Osteoblast (primary cell): Measurements from ENCODE around the gene PPFIA1. TPM values are rescaled to one million over a fixed set of nuclear protein-coding genes. Genes with fewer than 3 reads are reported as not detected.

ENCODE experiments used
- DNase-seq: peaks from one replicate; pipeline ENCODE4 v3.0.0; 2011; ENCODE audit warnings: low spot score, mixed read lengths; ENCODE audit not compliant: insufficient read length; ENCODE audit errors: missing footprints
- H2AFZ ChIP-seq: 2 replicates; pipeline ENCODE4 v1.6.0; 2011; ENCODE audit warnings: mild to moderate bottlenecking, low read length
- H3K27ac ChIP-seq: 2 replicates; pipeline ENCODE4 v1.5.1; 2011; ENCODE audit warnings: mild to moderate bottlenecking, low read depth, low read length, moderate library complexity
- H3K27me3 ChIP-seq: 2 replicates; pipeline ENCODE4 v1.6.0; 2012; ENCODE audit warnings: mild to moderate bottlenecking, control low read depth, inconsistent platforms, low read length, moderate library complexity; ENCODE audit not compliant: insufficient read depth
- H3K36me3 ChIP-seq: 2 replicates; pipeline ENCODE4 v1.5.1; 2011; ENCODE audit warnings: mild to moderate bottlenecking, low read length, control low read depth, moderate library complexity; ENCODE audit not compliant: insufficient read depth
- H3K4me1 ChIP-seq: 2 replicates; pipeline ENCODE4 v1.5.1; 2011; ENCODE audit warnings: mild to moderate bottlenecking, low read length, control low read depth, moderate library complexity; ENCODE audit not compliant: insufficient read depth
- H3K4me2 ChIP-seq: 2 replicates; pipeline ENCODE4 v1.6.0; 2011; ENCODE audit warnings: mild to moderate bottlenecking, low read length; ENCODE audit not compliant: insufficient read depth
- H3K4me3 ChIP-seq: fragments of 200-600 bp; sonication (generic); 3 replicates; pipeline ENCODE4 v1.5.1; 2012; ENCODE audit warnings: mild to moderate bottlenecking, low read length, inconsistent platforms; ENCODE audit not compliant: insufficient read depth
- H3K79me2 ChIP-seq: 2 replicates; pipeline ENCODE4 v1.6.0; 2012; ENCODE audit warnings: mild to moderate bottlenecking, low read length, control low read depth, inconsistent platforms; ENCODE audit not compliant: insufficient read depth
- H3K9me3 ChIP-seq: 2 replicates; pipeline ENCODE4 v1.5.1; 2011; ENCODE audit warnings: low read depth, low read length, control low read depth
- H4K20me1 ChIP-seq: 2 replicates; pipeline ENCODE4 v1.6.0; 2012; ENCODE audit warnings: mild to moderate bottlenecking, low read length, control low read depth; ENCODE audit not compliant: insufficient read depth
- total RNA-seq: library from RNA; depleted of rRNA; stranded (reverse); fragments of >200 nt; gene quantifications from 2 replicates; pipeline ENCODE4 v1.2.3, GENCODE V29; 2012
- TF ChIP-seq, protein P1 (sequence below): IDR thresholded peaks from 2 replicates; pipeline ENCODE4 v1.5.1; 2011; ENCODE audit warnings: mild to moderate bottlenecking, low read depth, low read length, moderate library complexity; ENCODE audit errors: extremely low read depth

The PPFIA1 gene
- total RNA-seq, 1 donor, result 110 TPM

GRCh38 chr11:70326365-70326811 lies 55.9 kb downstream of the PPFIA1 start:
- Histone ChIP-seq H2AFZ (peak overlapping the region; percentile 37), H3K79me2 (peaks cover 22% of the 10 kb centered on the region), H3K4me2 (peak overlapping the region; percentile 65), H4K20me1 (no peaks in the 10 kb centered on the region), H3K27me3 (no peaks in the 10 kb centered on the region), H3K9me3 (no peaks in the 10 kb centered on the region), H3K36me3 (peaks cover 40% of the 10 kb centered on the region), H3K27ac (peak overlapping the region; percentile 71), H3K4me1 (peaks cover 28% of the 10 kb centered on the region), H3K4me3 (peak overlapping the region; percentile 26)
- no peak for DNase-seq
- TF ChIP-seq, protein P1, sequence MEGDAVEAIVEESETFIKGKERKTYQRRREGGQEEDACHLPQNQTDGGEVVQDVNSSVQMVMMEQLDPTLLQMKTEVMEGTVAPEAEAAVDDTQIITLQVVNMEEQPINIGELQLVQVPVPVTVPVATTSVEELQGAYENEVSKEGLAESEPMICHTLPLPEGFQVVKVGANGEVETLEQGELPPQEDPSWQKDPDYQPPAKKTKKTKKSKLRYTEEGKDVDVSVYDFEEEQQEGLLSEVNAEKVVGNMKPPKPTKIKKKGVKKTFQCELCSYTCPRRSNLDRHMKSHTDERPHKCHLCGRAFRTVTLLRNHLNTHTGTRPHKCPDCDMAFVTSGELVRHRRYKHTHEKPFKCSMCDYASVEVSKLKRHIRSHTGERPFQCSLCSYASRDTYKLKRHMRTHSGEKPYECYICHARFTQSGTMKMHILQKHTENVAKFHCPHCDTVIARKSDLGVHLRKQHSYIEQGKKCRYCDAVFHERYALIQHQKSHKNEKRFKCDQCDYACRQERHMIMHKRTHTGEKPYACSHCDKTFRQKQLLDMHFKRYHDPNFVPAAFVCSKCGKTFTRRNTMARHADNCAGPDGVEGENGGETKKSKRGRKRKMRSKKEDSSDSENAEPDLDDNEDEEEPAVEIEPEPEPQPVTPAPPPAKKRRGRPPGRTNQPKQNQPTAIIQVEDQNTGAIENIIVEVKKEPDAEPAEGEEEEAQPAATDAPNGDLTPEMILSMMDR, result no peak

- Histone ChIP-seq H3K4me1 (peaks cover 28% of the 10 kb centered on the region), H3K4me2 (peak overlapping the region; percentile 65), H3K9me3 (no peaks in the 10 kb centered on the region), H3K36me3 (peaks cover 44% of the 10 kb centered on the region), H3K27me3 (no peaks in the 10 kb centered on the region), H2AFZ (peak overlapping the region; percentile 37), H4K20me1 (no peaks in the 10 kb centered on the region), H3K4me3 (peak overlapping the region; percentile 26), H3K27ac (peak overlapping the region; percentile 71), H3K79me2 (peaks cover 20% of the 10 kb centered on the region)
- DNase-seq, result no peak
- TF ChIP-seq, protein P1, result no peak
Observed at GRCh38 chr11:70326833-70327232, 56.3 kb downstream of the PPFIA1 start.

DNA sequence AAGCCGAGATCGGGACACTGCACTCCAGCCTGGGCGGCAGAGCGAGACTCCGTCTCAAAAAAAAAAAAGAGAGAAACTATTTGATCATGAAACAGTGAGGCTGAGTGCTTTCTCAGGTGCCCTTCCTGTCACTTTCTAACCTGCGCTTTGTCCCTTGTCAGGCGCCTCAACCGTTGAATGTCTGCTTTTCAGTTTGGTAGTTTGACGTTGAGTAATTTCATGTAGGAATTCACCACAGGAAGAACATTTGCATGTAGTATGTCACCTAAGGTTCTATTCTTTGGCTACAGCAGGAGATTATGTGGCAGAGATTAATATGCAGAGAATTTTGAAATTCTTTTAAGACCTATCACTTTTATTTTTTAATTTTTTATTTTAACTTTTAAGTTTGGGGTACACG lies 57.2 kb downstream of the PPFIA1 start:
- Histone ChIP-seq H3K36me3 (peaks cover 49% of the 10 kb centered on the region), H3K4me2 (no peak overlapping the region), H3K27ac (no peak overlapping the region), H2AFZ (no peak overlapping the region), H3K9me3 (no peaks in the 10 kb centered on the region), H3K4me3 (no peak overlapping the region), H3K4me1 (peaks cover 28% of the 10 kb centered on the region), H3K27me3 (no peaks in the 10 kb centered on the region), H3K79me2 (peaks cover 16% of the 10 kb centered on the region), H4K20me1 (no peaks in the 10 kb centered on the region)
- TF ChIP-seq, protein P1, result no peak
- no peak for DNase-seq

DNA sequence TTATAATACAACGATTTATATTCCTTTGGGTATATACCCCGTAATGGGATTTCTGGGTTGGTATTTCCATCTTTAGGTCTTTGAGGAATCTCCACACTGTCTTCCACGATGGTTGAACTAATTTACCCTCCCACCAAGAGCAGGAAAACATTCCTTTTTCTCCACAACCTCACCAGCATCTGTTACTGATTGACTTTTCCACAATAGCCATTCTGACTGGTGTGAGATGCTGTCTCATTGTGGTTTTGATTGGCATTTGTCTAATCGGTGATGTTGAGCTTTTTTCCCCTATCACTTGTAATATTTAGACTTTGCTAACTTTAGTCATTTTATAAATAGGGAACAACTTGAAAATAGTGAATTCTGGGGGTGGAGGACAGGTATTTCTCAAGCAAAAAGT lies 58.1 kb downstream of the PPFIA1 start:
- no peaks in the 10 kb centered on the region for H3K9me3 ChIP-seq
- H2AFZ ChIP-seq, result no peak overlapping the region
- TF ChIP-seq, protein P1, result no peak
- peaks cover 4% of the 10 kb centered on the region for H4K20me1 ChIP-seq
- peaks cover 57% of the 10 kb centered on the region for H3K36me3 ChIP-seq
- no peak for DNase-seq
- H3K27ac ChIP-seq, result no peak overlapping the region
- H3K4me3 ChIP-seq, result no peak overlapping the region
- H3K4me2 ChIP-seq, result no peak overlapping the region
- H3K27me3 ChIP-seq, result no peaks in the 10 kb centered on the region
- peaks cover 8% of the 10 kb centered on the region for H3K79me2 ChIP-seq
- H3K4me1 ChIP-seq, result peaks cover 27% of the 10 kb centered on the region
